MM.1S (cell line): ENCODE data around the gene ADCY2.

Experiments
- EZH2 ChIP-seq: fragments of 300-600 bp; sonication (generic); optimal IDR thresholded peaks from 2 replicates; pipeline ENCODE3; 2017; ENCODE audit warnings: low read depth, mild to moderate bottlenecking, antibody characterized with exemption, low read length, mixed read lengths
- EZH2phosphoT487 ChIP-seq: fragments of 300-600 bp; sonication (generic); IDR thresholded peaks from 2 replicates; pipeline ENCODE4 v1.6.1; 2018; ENCODE audit warnings: antibody characterized with exemption, low read length
- TF ChIP-seq, protein P1 (sequence below): fragments of 300-600 bp; sonication (generic); IDR thresholded peaks from 2 replicates; pipeline ENCODE4 v1.5.1; 2016; ENCODE audit warnings: antibody characterized with exemption, low read length, mixed read lengths

DNA sequence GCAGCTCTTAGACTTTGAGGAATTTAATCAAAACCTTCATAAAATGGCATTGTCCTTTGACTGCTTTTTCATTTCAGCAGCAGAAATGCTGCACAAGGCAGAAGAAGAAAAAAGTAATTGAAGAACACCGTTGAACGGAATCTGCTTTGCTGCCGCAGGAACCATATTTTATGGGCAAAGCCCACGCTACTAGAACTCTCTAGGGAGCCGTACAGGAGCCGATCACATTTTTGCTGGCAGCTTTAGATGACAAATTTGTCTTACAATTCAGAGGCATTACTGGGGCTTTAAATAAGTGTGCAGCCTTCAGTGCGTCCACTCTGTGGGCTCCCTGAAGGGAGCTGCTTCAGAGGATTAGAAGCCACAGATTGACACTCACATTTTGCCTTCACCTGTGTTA lies 449.6 kb downstream of the ADCY2 start:
- TF ChIP-seq, protein P1, sequence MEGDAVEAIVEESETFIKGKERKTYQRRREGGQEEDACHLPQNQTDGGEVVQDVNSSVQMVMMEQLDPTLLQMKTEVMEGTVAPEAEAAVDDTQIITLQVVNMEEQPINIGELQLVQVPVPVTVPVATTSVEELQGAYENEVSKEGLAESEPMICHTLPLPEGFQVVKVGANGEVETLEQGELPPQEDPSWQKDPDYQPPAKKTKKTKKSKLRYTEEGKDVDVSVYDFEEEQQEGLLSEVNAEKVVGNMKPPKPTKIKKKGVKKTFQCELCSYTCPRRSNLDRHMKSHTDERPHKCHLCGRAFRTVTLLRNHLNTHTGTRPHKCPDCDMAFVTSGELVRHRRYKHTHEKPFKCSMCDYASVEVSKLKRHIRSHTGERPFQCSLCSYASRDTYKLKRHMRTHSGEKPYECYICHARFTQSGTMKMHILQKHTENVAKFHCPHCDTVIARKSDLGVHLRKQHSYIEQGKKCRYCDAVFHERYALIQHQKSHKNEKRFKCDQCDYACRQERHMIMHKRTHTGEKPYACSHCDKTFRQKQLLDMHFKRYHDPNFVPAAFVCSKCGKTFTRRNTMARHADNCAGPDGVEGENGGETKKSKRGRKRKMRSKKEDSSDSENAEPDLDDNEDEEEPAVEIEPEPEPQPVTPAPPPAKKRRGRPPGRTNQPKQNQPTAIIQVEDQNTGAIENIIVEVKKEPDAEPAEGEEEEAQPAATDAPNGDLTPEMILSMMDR: no peak
- TF ChIP-seq EZH2 (no peak), EZH2phosphoT487 (no peak)
